A172 (cell line): ENCODE data around the gene RAB3C. TPM values are rescaled to one million over a fixed set of nuclear protein-coding genes. Genes with fewer than 3 reads are reported as not detected.

Experiments used
- DNase-seq: peaks from one replicate; pipeline ENCODE4 v3.0.0-alpha.2; 2015; ENCODE audit warnings: low spot score
- total RNA-seq: library from RNA; depleted of rRNA; stranded (reverse); fragments of >200 nt; shearing (Covaris generic); gene quantifications from 2 replicates; pipeline ENCODE4 v1.2.3, GENCODE V29; 2014; rRNA removed

RAB3C gene
- total RNA-seq, 1 experiment from 2014 or later: not detected

DNA sequence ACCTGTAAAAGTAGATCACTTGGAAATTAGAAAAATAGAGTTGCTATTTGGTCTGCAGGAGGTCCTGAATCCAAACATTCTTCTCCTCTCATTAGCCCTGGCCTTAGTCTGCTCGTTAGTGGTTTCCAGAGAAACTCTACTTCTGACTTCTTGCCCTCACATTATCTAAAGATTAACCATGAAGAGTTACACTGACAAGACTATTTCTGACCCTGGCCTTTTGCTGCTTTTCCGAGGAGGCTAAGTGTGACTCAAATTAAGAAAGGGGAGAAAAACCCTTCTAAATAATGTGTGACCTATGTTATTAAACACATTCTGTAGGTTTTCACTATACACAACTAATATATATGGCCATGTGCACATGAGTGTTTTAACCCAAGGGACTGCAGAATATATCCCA, 302.4 kb downstream of the RAB3C start:
- no peak for DNase-seq

DNA sequence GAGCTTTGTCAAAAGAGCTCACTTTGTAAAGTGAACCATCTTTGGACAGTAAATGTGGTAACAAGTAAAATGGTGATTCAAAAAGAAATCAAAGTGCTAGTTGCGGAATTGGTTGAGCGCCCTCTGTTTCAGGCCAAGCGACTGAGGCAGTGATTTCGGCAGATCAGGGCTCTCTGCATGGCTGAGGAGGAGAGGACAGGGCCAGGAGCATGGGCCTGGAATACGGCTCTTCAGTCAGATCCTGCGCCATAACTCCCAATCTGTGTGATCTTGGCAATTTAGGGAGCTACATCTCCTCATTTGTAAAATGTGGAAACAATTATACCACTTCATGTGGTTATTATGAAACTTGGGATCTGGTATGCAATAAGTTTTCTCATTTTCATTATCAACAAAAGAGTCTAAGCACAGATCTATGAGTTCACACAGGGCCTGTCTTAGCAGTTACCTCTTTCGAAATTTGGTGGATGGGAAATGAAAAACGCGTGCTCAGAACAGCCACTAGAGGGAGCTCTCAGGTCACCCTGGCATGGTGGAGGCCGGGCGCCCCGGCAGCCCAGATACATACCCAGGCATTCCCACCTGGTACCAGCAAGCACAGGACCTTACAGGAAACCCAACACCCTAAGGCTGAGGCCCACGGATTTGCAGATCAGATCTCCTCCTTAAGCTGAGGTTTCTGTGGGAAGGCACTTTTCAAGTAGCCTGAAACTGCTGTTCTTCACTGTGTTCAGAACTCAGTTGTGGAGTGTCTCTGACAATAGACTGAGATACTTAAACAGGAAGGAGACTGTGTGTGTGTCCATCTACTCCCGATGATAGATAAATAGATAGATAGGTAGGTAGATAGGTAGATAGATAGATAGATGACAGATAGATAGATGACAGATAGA, 303.7 kb downstream of the RAB3C start:
- DNase-seq: peak; percentile 59

DNA sequence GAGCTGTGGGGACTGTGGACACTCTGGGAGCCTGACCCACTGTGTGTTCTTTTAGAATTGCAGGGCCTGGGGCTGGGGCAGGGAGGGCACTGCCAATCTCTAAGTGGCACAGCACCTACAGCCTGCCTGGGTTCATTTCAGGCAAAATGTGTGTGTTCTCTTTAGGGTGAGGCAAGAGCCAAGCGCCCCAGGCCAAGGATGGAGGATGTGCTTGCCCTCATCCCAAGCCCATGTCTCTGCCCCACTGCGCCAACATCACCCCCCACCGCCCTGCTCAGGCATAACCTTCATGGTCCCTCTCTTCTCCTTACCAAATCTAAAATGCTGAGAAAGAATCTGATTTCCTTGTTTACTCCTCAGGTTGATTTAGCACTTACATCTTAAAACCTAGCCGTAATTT, 304.4 kb downstream of the RAB3C start:
- no peak for DNase-seq

DNA sequence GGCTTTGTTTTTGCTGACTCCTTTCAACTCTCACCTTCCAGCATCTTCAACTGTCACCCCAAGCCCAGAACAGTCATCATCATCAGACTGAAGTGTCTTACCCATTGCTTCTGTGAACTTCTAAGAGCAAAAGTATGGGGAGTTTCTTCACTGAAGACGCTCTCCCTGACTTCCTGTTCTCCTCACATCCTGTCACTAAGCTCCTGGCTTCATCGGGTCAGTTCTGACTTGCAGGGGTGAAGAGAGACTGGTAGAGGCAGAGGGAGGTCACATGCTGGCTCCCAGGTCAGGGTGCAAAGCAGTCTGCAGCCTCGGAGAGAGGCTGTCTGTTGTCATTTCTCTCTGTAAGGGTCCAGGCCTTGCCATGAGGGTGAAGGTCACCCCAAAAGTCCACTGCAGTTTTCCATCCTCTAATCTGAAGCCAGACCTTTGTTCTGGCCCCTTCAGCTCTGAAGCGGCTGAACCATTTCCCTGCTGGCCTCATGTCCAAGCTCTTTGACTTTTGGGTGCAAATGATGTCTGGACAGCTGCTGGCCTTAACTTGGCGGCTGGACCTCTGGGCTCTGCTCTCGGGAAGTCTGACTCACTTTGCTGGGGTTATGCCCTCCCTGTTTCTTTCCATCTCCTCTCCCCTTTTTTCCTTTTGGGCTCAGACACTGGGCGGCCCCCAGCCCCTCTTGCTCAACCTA, 305.0 kb downstream of the RAB3C start:
- no peak for DNase-seq

DNA sequence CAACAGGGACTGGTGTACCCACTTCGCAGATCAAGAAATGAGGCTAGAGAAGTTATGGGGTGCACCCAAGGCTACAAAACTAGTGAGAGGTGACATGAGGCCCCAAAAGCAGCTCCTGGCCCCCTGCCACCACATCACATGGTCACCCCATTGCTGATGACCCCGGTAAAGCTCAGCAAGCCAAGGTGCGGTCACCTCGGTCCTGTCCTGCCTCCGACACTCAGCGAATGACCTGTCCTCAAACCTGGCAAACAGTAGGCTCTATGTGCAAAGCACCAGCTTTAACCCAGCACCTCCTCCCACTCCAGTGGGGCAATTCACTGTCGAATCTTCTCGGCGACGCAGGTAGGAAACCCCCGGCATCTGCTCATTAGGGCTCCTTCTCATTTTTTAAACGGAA, 307.4 kb downstream of the RAB3C start:
- no peak for DNase-seq

DNA sequence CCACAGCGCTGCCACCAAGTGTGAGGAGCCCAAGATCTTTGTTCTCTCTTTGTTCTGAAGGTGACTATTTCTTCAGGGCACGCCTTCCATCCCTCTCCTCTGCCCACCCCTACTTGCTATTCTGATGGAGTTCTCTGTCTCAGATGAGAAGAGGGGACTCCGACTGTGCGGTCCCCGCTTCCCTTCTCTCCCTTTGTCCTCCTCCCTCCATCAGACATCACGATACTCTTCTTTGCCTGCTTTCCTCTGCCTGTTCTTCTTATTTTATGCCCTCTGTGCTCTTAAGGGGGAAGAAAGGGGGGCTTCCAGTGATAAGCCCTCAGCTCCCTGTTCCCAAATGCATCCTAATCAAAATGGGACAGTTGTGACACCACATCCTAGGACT, 307.8 kb downstream of the RAB3C start:
- DNase-seq: no peak

DNA sequence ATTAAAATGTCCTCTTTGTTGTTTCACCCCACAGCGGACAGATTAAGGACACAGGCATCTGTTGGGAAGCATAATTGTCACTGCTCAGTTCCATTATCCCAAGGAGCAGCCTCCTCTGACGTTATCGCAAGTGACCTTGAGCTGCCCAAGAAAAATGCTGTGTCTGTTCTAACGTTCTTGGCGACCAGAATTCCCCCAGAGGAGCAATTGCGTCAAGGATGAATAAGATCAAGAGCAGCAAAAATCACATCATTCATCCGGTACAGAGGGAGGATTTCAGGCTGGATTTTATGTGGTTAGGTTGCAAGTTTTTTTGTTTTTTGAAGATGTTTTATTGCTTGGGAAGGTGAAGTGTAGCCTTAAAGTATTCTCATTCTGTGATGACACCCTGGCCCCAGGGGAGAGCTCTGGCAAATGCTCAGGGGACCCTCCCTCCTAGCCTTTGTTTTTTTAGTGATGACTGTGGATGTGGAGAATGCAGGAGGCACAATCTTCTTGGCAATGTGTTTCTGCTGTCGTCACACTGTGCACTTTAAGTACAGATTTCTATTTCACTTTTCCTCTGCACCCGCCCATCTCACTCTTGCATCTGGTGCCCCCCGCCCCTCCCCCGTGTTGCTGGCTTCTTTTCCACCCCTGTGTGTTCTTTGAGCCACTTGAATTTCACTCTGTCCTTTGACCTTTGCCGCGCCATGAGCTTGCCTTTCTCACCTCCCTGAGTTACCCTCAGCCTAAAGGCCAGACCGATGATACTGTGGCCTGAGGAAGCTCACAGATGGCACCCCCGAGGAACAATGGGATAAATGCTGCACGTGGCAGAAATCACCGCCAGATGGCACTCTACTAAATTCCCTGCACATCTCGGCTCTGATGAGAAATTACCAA, 308.5 kb downstream of the RAB3C start:
- peak; percentile 86 for DNase-seq

DNA sequence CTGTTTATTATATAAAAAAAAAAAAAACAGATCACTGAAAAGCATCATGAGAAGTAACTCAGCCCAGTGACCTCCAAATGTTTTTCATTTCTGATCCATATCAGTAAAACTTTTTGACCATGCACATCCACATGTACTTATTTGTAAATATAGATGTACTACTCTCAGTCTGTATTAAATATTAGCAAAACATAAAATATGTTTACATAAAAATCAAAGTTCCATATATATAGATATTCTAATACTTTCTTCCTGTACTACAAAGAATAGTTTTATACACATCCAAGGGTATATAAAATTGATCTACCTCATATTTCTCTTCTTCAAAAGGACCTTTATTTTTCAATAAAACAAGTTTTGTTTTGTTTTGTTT, 309.1 kb downstream of the RAB3C start:
- DNase-seq: no peak

DNA sequence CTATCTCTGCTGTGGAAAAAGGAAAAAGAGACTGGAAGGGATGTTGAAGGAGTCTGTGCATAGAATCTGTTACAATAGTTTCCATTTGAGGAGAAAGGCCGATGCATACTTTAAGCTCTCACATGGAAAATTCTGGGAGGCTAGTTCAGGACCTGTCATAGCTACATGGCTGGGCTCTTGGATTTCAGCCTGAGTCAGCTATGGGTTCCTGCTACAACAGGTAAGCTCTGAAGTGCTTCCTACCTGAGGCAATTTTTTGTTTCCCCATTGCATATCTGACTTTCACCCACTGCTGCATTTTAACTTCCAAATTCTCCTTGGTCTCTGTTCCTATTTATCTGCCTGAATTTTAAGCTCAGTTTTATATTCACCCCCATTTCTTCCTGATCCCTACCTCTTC, 310.7 kb downstream of the RAB3C start:
- DNase-seq: no peak

DNA sequence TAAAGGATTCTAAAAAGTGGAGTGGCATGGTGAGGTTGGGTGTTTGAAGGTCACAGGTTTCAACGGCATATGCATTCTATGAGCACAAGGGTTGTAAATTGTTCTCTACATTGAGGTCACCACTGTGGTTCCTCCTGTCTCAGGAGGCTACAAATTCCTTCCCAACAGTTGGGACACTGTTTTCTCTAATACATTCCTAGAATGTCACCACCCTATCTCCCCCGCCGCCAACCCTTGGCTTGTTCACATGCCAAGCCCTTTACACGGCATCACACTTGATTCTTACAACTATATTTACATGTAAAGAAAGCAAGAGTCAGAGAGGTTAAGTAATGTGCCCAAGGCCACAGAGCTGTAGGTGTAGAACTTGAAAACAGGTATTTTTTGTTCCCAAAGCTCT, 315.1 kb downstream of the RAB3C start:
- no peak for DNase-seq

DNA sequence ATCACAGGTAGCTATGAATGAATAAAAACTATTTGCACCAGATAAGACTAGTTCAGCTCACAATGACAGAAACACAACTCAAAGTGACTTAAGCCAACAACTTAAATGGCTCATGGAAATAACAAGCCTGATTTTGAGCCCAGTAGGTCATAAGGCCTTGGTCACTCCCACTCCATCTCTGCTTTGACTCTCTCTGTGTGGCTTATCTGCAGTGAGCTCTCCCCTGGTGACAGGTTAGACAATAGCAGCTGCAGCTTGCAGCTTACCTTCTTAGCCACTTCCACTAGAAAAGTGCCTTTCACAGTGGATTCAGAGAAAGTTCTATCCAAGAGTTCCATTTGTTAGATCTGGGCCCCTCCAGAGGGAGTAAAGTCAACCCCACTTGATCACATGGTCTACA, 315.7 kb downstream of the RAB3C start:
- DNase-seq: no peak

DNA sequence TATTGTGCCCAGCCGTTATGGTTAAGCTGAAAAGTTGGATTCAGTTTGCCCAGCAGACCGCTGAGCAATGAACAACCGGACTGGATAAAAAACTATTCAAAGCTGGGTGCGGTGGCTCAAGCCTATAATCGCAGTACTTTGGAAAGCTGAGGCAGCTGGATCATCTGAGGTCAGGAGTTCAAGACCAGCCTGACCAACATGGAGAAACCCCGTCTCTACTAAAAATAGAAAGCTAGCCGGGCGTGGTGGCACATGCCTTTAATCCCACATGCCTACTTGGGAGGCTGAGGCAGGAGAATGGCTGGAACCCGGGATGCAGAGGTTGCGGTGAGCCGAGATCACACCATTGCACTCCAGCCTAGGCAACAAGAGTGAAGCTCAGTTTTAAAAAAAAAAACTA, 318.4 kb downstream of the RAB3C start:
- DNase-seq: no peak

DNA sequence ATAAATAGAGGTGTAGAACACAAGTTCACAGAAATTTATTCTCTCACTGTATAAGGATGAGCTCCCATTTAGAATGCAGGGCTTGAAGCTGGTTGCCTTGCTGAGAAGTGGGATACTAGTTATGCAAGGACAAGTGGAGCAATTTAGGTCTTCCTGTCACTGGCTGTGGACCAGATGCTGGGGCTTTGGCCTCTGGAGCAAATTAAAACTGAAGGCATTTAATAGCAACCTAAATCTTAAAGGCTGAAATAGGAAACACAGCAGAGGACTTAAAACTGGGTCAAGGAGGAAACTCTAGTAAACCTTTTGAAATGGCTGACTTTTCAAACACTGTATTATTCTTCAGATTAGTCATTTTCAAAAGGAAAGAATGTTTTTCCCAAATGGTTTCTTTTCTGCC, 319.4 kb downstream of the RAB3C start:
- no peak for DNase-seq

DNA sequence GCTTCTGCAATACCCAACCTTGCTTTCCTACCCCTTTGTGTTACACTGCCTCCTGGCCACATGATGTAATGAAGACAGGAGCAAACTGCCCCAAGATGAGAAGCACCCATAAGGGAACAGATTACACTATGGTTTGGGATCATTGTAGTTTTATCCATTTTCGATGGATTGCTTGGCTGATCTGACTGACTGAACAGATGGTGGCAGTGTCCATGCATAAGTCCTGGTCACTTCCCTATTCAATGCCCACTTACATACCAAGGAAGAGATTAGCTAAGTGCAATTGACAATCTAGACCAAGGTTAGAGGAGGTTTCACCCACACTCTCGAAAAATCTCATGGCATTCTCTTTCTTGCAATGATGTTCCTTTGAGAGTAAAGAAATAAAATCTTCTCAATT, 319.9 kb downstream of the RAB3C start:
- no peak for DNase-seq

DNA sequence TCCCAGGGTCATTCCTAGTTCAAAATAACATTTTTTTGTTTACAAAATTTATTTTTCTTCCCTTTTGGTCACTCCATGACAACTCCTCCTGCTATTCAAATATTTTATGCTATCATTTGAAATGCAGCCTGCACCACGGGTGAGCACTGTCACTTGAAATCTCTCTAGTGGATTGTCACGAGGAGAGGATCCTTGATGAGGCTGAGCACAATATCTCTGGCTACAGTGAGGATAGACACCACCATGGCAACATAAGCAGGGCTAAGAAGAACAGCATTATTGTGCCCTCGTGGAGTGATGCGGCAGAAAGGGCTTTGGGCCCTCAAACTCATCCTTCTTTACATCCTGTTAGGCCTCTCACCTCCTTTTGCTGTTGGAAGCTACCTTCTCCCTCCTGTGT, 321.9 kb downstream of the RAB3C start:
- DNase-seq: no peak

DNA sequence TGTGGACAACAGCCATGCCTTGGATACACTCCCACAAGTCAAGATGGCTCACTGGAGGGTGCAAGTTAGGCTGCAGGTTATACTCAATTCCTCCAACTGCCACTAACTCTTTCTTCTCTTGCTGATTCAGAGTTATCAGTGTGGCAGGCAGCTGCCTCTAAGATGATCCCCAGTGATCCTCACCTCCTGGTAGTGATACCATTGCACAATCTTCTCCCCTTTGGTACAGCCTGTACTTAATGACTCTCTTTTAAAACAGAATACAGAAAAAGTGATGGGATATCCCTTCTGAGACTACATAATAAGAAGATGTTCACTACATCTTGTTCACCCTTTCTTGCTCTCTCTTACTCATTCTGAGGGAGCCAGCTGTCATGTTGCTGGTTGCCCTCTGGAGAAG, 323.1 kb downstream of the RAB3C start:
- DNase-seq: no peak

Other genes starting within 250 kb of the RAB3C start
- 381 and 541 TPM in 2 replicates for gene PLK2, start 123.0 kb upstream of the RAB3C start, total RNA-seq
- not detected in 2 replicates for gene GAPT, start 91.6 kb upstream of the RAB3C start, total RNA-seq